CD14-positive monocyte (primary cell): ENCODE results near the gene SRSF3. TPM values are rescaled to one million over a fixed set of nuclear protein-coding genes. Genes with fewer than 3 reads are reported as not detected.

Experiments
- DNase-seq, 3 donors: peaks; one replicate each; pipeline ENCODE4 v3.0.0-alpha.2; 2011 to 2022
- H2AFZ ChIP-seq: 2 replicates; pipeline ENCODE4 v1.6.0; 2012; ENCODE audit warnings: mild to moderate bottlenecking, low read depth, low read length, inconsistent platforms; ENCODE audit not compliant: insufficient read depth, poor library complexity, severe bottlenecking
- H3K27ac ChIP-seq, 2 donors: 1 replicate in 1 of 2; 2 replicates in 1 of 2; pipeline ENCODE4 v1.5.1; 2012 to 2013; ENCODE audit warnings: low read length in 2 of 2, control low read depth in 1 of 2, inconsistent platforms in 1 of 2, low read depth in 1 of 2, mild to moderate bottlenecking in 1 of 2
- H3K27me3 ChIP-seq, 2 donors: one replicate each; pipeline versions ENCODE4 v1.6.0 to v1.6.1; 2011 to 2013; ENCODE audit warnings: low read length in 2 of 2; ENCODE audit not compliant: control insufficient read depth in 2 of 2, insufficient read depth in 2 of 2
- H3K36me3 ChIP-seq, 2 donors: replicated peaks in 1 of 2; 1 replicate in 1 of 2; 2 replicates in 1 of 2; pipeline versions ENCODE4 v1.5.1 to v1.6.1; 2012 to 2013; ENCODE audit warnings: low read length in 2 of 2, control low read depth in 1 of 2, inconsistent platforms in 1 of 2, mild to moderate bottlenecking in 1 of 2; ENCODE audit not compliant: insufficient read depth in 2 of 2, control insufficient read depth in 1 of 2
- H3K4me1 ChIP-seq, 2 donors: 1 replicate in 1 of 2; 2 replicates in 1 of 2; pipeline versions ENCODE4 v1.5.1 to v1.6.1; 2012 to 2013; ENCODE audit warnings: low read length in 2 of 2, control low read depth in 1 of 2, inconsistent platforms in 1 of 2, mild to moderate bottlenecking in 1 of 2, moderate library complexity in 1 of 2; ENCODE audit not compliant: insufficient read depth in 2 of 2, control insufficient read depth in 1 of 2
- H3K4me2 ChIP-seq: replicated peaks from 2 replicates; pipeline ENCODE3; 2012; ENCODE audit warnings: low read length, moderate library complexity, mild to moderate bottlenecking; ENCODE audit not compliant: poor library complexity, severe bottlenecking; ENCODE audit errors: extremely low read depth
- H3K4me3 ChIP-seq, 3 experiments: fragments of 200-600 bp in 1 of 3; sonication (generic) in 1 of 3; replicated peaks in 1 of 3; 1 replicate in 2 of 3; 2 replicates in 1 of 3; pipeline ENCODE4 v1.5.1; 2011 to 2013; ENCODE audit warnings: low read length in 3 of 3, mild to moderate bottlenecking in 3 of 3, control low read depth in 2 of 3, low read depth in 2 of 3, inconsistent platforms in 1 of 3, moderate library complexity in 1 of 3
- H3K79me2 ChIP-seq: 2 replicates; pipeline ENCODE4 v1.6.0; 2012; ENCODE audit warnings: mild to moderate bottlenecking, control low read depth, inconsistent platforms, low read length, moderate library complexity; ENCODE audit not compliant: insufficient read depth
- H3K9ac ChIP-seq: 2 replicates; pipeline ENCODE4 v1.6.0; 2017; ENCODE audit warnings: low read length, mild to moderate bottlenecking; ENCODE audit not compliant: insufficient read depth, poor library complexity, severe bottlenecking
- H3K9me3 ChIP-seq, 2 donors: replicated peaks in 1 of 2; 1 replicate in 1 of 2; 2 replicates in 1 of 2; pipeline versions ENCODE4 v1.5.1 to v1.6.1; 2012 to 2013; ENCODE audit warnings: low read length in 2 of 2, control low read depth in 1 of 2; ENCODE audit not compliant: control insufficient read depth in 1 of 2, insufficient read depth in 1 of 2
- H4K20me1 ChIP-seq: 2 replicates; pipeline ENCODE4 v1.6.0; 2012; ENCODE audit warnings: mild to moderate bottlenecking, low read length, control low read depth, moderate library complexity; ENCODE audit not compliant: insufficient read depth
- H3K27ac Mint-ChIP-seq, 7 donors: one replicate each; pipeline ENCODE4 v1.8.0; 2020; ENCODE audit warnings: mild to moderate bottlenecking in 7 of 7, mixed read lengths in 7 of 7, moderate library complexity in 6 of 7, inconsistent platforms in 2 of 7
- H3K27me3 Mint-ChIP-seq, 3 donors: one replicate each; pipeline ENCODE4 v1.8.0; 2021 to 2022; ENCODE audit warnings: low read depth in 3 of 3, mild to moderate bottlenecking in 3 of 3, mixed read lengths in 3 of 3, moderate library complexity in 3 of 3, inconsistent platforms in 1 of 3
- H3K36me3 Mint-ChIP-seq, 2 donors: one replicate each; pipeline ENCODE4 v1.8.0; 2020; ENCODE audit warnings: mixed read lengths in 2 of 2, inconsistent platforms in 1 of 2, mild to moderate bottlenecking in 1 of 2
- H3K4me1 Mint-ChIP-seq: one replicate; pipeline ENCODE4 v1.8.0; 2020; ENCODE audit warnings: mild to moderate bottlenecking, mixed read lengths
- H3K4me3 Mint-ChIP-seq, 2 donors: one replicate each; pipeline ENCODE4 v1.8.0; 2020; ENCODE audit warnings: mild to moderate bottlenecking in 2 of 2, mixed read lengths in 2 of 2, moderate library complexity in 1 of 2
- H3K9me3 Mint-ChIP-seq, 7 donors: one replicate each; pipeline ENCODE4 v1.8.0; 2020 to 2022; ENCODE audit warnings: mixed read lengths in 7 of 7, mild to moderate bottlenecking in 6 of 7, moderate library complexity in 6 of 7, inconsistent platforms in 2 of 7
- CTCF ChIP-seq: fragments of 200-600 bp; IDR thresholded peaks from one replicate; pipeline ENCODE4 v1.8.0; 2022; ENCODE audit warnings: antibody characterized with exemption, mild to moderate bottlenecking
- WGBS: methylation state at CpG from one replicate; pipeline ENCODE4 v1.1.5; 2013; ENCODE audit warnings: missing lambda C conversion rate; ENCODE audit not compliant: insufficient coverage; 5-methylcytosine and 5-hydroxymethylcytosine counted together
- intact Hi-C, 2 donors: fragments of 100-400 bp; cut with micrococcal nuclease; formaldehyde crosslinking; loops; one replicate each; pipeline versions ENCODE4 v1.15.0 to v1.15.1; 2023
- polyA plus RNA-seq, 3 donors: library from polyadenylated mRNA; depleted of rRNA in 1 of 3; unstranded in 2 of 3; stranded (reverse) in 1 of 3; fragments of 300-500 nt in 2 of 3; fragments of >200 nt in 1 of 3; fragmentation: Illumina TruSeq in 2 of 3; gene quantifications; 1 replicate in 2 of 3; 2 replicates in 1 of 3; pipeline ENCODE4 v1.2.3, GENCODE V29; 2012 to 2021

The SRSF3 gene
- polyA plus RNA-seq, 3 donors: 293 to 341 (median 297) TPM

- Mint-ChIP-seq H3K9me3 (no peaks in the 10 kb centered on the region), H3K36me3 (peaks cover 20 to 26% of the 10 kb centered on the region in 2 donors), H3K4me3 (peak overlapping the region; percentile 93 to 94), H3K27ac (peak overlapping the region; percentile 99 to 100 (median 100)), H3K27me3 (peaks cover 0 to 7% (median 2%) of the 10 kb centered on the region in 3 donors), H3K4me1 (peaks cover 33% of the 10 kb centered on the region)
- Histone ChIP-seq H3K27me3 (no peaks in the 10 kb centered on the region), H2AFZ (peak overlapping the region; percentile 80), H3K36me3 (peaks cover 21% of the 10 kb centered on the region in 2 donors), H4K20me1 (peaks cover 42% of the 10 kb centered on the region), H3K27ac (peak overlapping the region; percentile 95 to 96), H3K4me3 (peak overlapping the region; percentile 44 to 99 (median 96)), H3K9me3 (no peaks in the 10 kb centered on the region), H3K79me2 (peaks cover 56% of the 10 kb centered on the region), H3K4me2 (peak overlapping the region; percentile 74), H3K9ac (peak overlapping the region; percentile 93), H3K4me1 (peaks cover 36 to 41% of the 10 kb centered on the region in 2 donors)
- DNase-seq: peak; percentile 60 to 70 (median 62)
- no peak for TF ChIP-seq CTCF
- 1% methylated on average over 12 of the region's 15 CpGs for WGBS
- intact Hi-C loops: loop anchor here (2.0 to 10.0 kb wide), 3 partner anchors 46 to 149 kb away; partner anchors contain the start of genes STK38 (in 2 of the 2), KCTD20 (in 1 of the 2) and PXT1 (in 1 of the 2)
Measured at GRCh38 chr6:36593569-36594028, 563 bp upstream of the SRSF3 start.

- peaks cover 56% of the 10 kb centered on the region for H4K20me1 ChIP-seq
- peaks cover 44 to 55% of the 10 kb centered on the region in 2 donors for H3K4me1 ChIP-seq
- peaks cover 44% of the 10 kb centered on the region for H3K4me1 Mint-ChIP-seq
Measured at GRCh38 chr6:36594816-36595643, 868 bp downstream of the SRSF3 start.

More at GRCh38 chr6:36594816-36595643, 868 bp downstream of the SRSF3 start:
- peak overlapping the region; percentile 99 to 100 (median 100) for H3K27ac Mint-ChIP-seq
- intact Hi-C loops: loop anchor here (2.0 to 10.0 kb wide), 3 partner anchors 48 to 150 kb away; partner anchors contain the start of genes STK38 (in 2 of the 2), KCTD20 (in 1 of the 2) and PXT1 (in 1 of the 2)
- peaks cover 0 to 7% (median 2%) of the 10 kb centered on the region in 3 donors for H3K27me3 Mint-ChIP-seq
- DNase-seq: peak in 2 of 3 donors; percentile 39 to 51
- Histone ChIP-seq H3K9ac (peak overlapping the region; percentile 93), H2AFZ (no peak overlapping the region), H3K27ac (peak overlapping the region; percentile 95 to 96), H3K9me3 (no peaks in the 10 kb centered on the region), H3K36me3 (peaks cover 35% of the 10 kb centered on the region in 2 donors), H3K4me3 (peak overlapping the region; percentile 96 to 100 (median 99)), H3K4me2 (peak overlapping the region; percentile 74), H3K27me3 (no peaks in the 10 kb centered on the region), H3K79me2 (peaks cover 70% of the 10 kb centered on the region)
- WGBS: 0% methylated on average over 2 of the region's 15 CpGs
- H3K4me3 Mint-ChIP-seq: peak overlapping the region; percentile 93 to 94
- peaks cover 33 to 40% of the 10 kb centered on the region in 2 donors for H3K36me3 Mint-ChIP-seq
- no peaks in the 10 kb centered on the region for H3K9me3 Mint-ChIP-seq
- no peak for TF ChIP-seq CTCF
